ENCODE measurements around the gene LY6G6F.

Gene LY6G6F

GRCh38 chr6:31706599-31706998, at the start of gene LY6G6F:
LY6G6F (plus strand) TSS chr6:31706866; CDS start chr6:31706907, 41 bp downstream.
- no peak for DNase-seq

- DNase-seq, result no peak
Measured at GRCh38 chr6:31657406-31658157, 49.1 kb upstream of the LY6G6F start.

GRCh38 chr6:31658158-31658688, 48.4 kb upstream of the LY6G6F start:
- no peak for DNase-seq

- no peak for DNase-seq
Measured at GRCh38 chr6:31658983-31659648, 47.5 kb upstream of the LY6G6F start.

GRCh38 chr6:31659649-31660380, 46.9 kb upstream of the LY6G6F start:
- no peak for DNase-seq

- peak; percentile 67 for DNase-seq
Measured at GRCh38 chr6:31660381-31661261, 46.0 kb upstream of the LY6G6F start, which contains the start of gene C6orf47. C6orf47 (minus strand) TSS chr6:31660778; CDS start chr6:31659947, 831 bp downstream.

GRCh38 chr6:31661262-31662123, 45.2 kb upstream of the LY6G6F start:
- DNase-seq, result no peak

- DNase-seq, result no peak
Measured at GRCh38 chr6:31662124-31662723, 44.4 kb upstream of the LY6G6F start.

GRCh38 chr6:31663126-31663960, 43.3 kb upstream of the LY6G6F start:
- no peak for DNase-seq

GRCh38 chr6:31663961-31664789, 42.5 kb upstream of the LY6G6F start:
- DNase-seq, result no peak

GRCh38 chr6:31664790-31665500, 41.7 kb upstream of the LY6G6F start, which contains the start of gene GPANK1:
GPANK1 (minus strand) TSS chr6:31664997; CDS start chr6:31664478, 519 bp downstream.
- peak; percentile 94 for DNase-seq

GRCh38 chr6:31665501-31666336, 40.9 kb upstream of the LY6G6F start, which contains the start of gene CSNK2B:
CSNK2B (plus strand) TSS chr6:31666080; CDS start chr6:31666832, 752 bp downstream.
- peak; percentile 99 for DNase-seq

GRCh38 chr6:31666337-31666965, 40.2 kb upstream of the LY6G6F start:
- no peak for DNase-seq

GRCh38 chr6:31669676-31670075, 37.0 kb upstream of the LY6G6F start, which contains the start of gene LY6G5B:
LY6G5B (plus strand) TSS chr6:31669976; CDS start chr6:31670951, 975 bp downstream.
- no peak for DNase-seq

GRCh38 chr6:31676322-31676903, 30.3 kb upstream of the LY6G6F start:
- DNase-seq, result no peak

- no peak for DNase-seq
Measured at GRCh38 chr6:31676904-31677303, 29.8 kb upstream of the LY6G6F start.
